ENCODE measurements around the gene VTN. TPM values are rescaled to one million over a fixed set of nuclear protein-coding genes. Genes with fewer than 3 reads are reported as not detected.

VTN gene
- total and polyA plus RNA-seq, 2 experiments from 2014 or later = 0.16 TPM; not detected in 1

DNA sequence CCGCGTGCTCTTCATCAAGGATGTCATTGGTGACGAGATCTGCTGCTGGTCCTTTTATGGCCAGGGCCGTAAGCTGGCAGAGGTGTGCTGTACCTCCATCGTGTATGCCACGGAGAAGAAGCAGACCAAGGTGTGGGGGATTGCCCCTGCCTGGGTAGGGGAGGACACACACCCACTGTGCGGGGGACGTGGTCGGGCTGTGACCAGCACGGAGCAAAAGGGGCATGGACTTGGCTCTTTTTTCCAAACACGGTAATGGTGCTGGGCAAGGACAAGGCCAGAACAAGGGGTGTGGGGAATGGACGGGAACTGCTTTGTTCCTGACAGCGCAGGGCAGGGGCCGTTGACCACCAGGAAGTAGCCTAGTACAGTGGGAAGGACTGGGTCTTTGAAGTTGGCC, 27.8 kb downstream of the VTN start:
- Histone ChIP-seq H4K20me1 (replicated peaks; ENCODE audit: insufficient read depth) (peaks cover 8% of the 10 kb centered on the region; the same call in 1 of the 2 replicates), H3K4me3 (no peak overlapping the region), H3K4me2 (no peak overlapping the region), H3K79me2 (replicated peaks; ENCODE audit: insufficient read depth) (peaks cover 12% of the 10 kb centered on the region), H3K9me2 (ENCODE audit: insufficient read depth) (no peaks in the 10 kb centered on the region), H3F3A (replicated peaks; ENCODE audit: low read depth) (no peaks in the 10 kb centered on the region), H2AFZ (no peak overlapping the region), H3K27me3 (ENCODE audit: insufficient read depth) (no peaks in the 10 kb centered on the region), H3K36me3 (ENCODE audit: insufficient read depth) (peaks cover 10% of the 10 kb centered on the region), H3K27ac (ENCODE audit: low read depth) (no peak overlapping the region), H3K4me1 (ENCODE audit: insufficient read depth) (no peaks in the 10 kb centered on the region; the same call in 1 of the 2 replicates)
- H3K27ac Mint-ChIP-seq = no peak overlapping the region
- no peak for ATAC-seq
- H3K4me1 Mint-ChIP-seq = peaks cover 16% of the 10 kb centered on the region
- DNase-seq (ENCODE audit: low spot score) = no peak
- no peak overlapping the region for H3K4me3 Mint-ChIP-seq
- no peaks in the 10 kb centered on the region for H3K9me3 Mint-ChIP-seq
- TF ChIP-seq, protein P1, sequence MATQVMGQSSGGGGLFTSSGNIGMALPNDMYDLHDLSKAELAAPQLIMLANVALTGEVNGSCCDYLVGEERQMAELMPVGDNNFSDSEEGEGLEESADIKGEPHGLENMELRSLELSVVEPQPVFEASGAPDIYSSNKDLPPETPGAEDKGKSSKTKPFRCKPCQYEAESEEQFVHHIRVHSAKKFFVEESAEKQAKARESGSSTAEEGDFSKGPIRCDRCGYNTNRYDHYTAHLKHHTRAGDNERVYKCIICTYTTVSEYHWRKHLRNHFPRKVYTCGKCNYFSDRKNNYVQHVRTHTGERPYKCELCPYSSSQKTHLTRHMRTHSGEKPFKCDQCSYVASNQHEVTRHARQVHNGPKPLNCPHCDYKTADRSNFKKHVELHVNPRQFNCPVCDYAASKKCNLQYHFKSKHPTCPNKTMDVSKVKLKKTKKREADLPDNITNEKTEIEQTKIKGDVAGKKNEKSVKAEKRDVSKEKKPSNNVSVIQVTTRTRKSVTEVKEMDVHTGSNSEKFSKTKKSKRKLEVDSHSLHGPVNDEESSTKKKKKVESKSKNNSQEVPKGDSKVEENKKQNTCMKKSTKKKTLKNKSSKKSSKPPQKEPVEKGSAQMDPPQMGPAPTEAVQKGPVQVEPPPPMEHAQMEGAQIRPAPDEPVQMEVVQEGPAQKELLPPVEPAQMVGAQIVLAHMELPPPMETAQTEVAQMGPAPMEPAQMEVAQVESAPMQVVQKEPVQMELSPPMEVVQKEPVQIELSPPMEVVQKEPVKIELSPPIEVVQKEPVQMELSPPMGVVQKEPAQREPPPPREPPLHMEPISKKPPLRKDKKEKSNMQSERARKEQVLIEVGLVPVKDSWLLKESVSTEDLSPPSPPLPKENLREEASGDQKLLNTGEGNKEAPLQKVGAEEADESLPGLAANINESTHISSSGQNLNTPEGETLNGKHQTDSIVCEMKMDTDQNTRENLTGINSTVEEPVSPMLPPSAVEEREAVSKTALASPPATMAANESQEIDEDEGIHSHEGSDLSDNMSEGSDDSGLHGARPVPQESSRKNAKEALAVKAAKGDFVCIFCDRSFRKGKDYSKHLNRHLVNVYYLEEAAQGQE (IDR thresholded peaks at IDR 0.05; ENCODE audit: unreplicated experiment) = no peak
- TF ChIP-seq, protein P2, sequence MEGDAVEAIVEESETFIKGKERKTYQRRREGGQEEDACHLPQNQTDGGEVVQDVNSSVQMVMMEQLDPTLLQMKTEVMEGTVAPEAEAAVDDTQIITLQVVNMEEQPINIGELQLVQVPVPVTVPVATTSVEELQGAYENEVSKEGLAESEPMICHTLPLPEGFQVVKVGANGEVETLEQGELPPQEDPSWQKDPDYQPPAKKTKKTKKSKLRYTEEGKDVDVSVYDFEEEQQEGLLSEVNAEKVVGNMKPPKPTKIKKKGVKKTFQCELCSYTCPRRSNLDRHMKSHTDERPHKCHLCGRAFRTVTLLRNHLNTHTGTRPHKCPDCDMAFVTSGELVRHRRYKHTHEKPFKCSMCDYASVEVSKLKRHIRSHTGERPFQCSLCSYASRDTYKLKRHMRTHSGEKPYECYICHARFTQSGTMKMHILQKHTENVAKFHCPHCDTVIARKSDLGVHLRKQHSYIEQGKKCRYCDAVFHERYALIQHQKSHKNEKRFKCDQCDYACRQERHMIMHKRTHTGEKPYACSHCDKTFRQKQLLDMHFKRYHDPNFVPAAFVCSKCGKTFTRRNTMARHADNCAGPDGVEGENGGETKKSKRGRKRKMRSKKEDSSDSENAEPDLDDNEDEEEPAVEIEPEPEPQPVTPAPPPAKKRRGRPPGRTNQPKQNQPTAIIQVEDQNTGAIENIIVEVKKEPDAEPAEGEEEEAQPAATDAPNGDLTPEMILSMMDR (conservative IDR thresholded peaks at IDR 0.05; ENCODE audit: low read depth in 2 of 2) = no peak
- TF ChIP-seq ZNF331 (CRISPR knock-in tag; IDR thresholded peaks at IDR 0.05; ENCODE audit: low read depth) = no peak
- no peak for TF ChIP-seq POLR2AphosphoS5 (IDR thresholded peaks at IDR 0.05; ENCODE audit: low read depth)
- no peak for TF ChIP-seq CREB1 (CRISPR knock-in tag; IDR thresholded peaks at IDR 0.05; ENCODE audit: low read depth)
- TF ChIP-seq, protein P3, sequence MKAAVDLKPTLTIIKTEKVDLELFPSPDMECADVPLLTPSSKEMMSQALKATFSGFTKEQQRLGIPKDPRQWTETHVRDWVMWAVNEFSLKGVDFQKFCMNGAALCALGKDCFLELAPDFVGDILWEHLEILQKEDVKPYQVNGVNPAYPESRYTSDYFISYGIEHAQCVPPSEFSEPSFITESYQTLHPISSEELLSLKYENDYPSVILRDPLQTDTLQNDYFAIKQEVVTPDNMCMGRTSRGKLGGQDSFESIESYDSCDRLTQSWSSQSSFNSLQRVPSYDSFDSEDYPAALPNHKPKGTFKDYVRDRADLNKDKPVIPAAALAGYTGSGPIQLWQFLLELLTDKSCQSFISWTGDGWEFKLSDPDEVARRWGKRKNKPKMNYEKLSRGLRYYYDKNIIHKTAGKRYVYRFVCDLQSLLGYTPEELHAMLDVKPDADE (IDR thresholded peaks at IDR 0.05) = no peak
- TF ChIP-seq NANOG (IDR thresholded peaks at IDR 0.05; ENCODE audit: borderline replicate concordance) = no peak
- TF ChIP-seq, protein P4, sequence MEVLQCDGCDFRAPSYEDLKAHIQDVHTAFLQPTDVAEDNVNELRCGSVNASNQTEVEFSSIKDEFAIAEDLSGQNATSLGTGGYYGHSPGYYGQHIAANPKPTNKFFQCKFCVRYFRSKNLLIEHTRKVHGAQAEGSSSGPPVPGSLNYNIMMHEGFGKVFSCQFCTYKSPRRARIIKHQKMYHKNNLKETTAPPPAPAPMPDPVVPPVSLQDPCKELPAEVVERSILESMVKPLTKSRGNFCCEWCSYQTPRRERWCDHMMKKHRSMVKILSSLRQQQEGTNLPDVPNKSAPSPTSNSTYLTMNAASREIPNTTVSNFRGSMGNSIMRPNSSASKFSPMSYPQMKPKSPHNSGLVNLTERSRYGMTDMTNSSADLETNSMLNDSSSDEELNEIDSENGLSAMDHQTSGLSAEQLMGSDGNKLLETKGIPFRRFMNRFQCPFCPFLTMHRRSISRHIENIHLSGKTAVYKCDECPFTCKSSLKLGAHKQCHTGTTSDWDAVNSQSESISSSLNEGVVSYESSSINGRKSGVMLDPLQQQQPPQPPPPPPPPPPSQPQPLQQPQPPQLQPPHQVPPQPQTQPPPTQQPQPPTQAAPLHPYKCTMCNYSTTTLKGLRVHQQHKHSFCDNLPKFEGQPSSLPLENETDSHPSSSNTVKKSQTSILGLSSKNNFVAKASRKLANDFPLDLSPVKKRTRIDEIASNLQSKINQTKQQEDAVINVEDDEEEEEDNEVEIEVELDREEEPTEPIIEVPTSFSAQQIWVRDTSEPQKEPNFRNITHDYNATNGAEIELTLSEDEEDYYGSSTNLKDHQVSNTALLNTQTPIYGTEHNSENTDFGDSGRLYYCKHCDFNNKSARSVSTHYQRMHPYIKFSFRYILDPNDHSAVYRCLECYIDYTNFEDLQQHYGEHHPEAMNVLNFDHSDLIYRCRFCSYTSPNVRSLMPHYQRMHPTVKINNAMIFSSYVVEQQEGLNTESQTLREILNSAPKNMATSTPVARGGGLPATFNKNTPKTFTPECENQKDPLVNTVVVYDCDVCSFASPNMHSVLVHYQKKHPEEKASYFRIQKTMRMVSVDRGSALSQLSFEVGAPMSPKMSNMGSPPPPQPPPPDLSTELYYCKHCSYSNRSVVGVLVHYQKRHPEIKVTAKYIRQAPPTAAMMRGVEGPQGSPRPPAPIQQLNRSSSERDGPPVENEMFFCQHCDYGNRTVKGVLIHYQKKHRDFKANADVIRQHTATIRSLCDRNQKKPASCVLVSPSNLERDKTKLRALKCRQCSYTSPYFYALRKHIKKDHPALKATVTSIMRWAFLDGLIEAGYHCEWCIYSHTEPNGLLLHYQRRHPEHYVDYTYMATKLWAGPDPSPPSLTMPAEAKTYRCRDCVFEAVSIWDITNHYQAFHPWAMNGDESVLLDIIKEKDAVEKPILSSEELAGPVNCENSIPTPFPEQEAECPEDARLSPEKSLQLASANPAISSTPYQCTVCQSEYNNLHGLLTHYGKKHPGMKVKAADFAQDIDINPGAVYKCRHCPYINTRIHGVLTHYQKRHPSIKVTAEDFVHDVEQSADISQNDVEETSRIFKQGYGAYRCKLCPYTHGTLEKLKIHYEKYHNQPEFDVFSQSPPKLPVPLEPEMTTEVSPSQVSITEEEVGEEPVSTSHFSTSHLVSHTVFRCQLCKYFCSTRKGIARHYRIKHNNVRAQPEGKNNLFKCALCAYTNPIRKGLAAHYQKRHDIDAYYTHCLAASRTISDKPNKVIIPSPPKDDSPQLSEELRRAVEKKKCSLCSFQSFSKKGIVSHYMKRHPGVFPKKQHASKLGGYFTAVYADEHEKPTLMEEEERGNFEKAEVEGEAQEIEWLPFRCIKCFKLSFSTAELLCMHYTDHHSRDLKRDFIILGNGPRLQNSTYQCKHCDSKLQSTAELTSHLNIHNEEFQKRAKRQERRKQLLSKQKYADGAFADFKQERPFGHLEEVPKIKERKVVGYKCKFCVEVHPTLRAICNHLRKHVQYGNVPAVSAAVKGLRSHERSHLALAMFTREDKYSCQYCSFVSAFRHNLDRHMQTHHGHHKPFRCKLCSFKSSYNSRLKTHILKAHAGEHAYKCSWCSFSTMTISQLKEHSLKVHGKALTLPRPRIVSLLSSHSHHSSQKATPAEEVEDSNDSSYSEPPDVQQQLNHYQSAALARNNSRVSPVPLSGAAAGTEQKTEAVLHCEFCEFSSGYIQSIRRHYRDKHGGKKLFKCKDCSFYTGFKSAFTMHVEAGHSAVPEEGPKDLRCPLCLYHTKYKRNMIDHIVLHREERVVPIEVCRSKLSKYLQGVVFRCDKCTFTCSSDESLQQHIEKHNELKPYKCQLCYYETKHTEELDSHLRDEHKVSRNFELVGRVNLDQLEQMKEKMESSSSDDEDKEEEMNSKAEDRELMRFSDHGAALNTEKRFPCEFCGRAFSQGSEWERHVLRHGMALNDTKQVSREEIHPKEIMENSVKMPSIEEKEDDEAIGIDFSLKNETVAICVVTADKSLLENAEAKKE (CRISPR knock-in tag; IDR thresholded peaks at IDR 0.05) = no peak
- TF ChIP-seq EZH2phosphoT487 (IDR thresholded peaks at IDR 0.05; ENCODE audit: unreplicated experiment) = no peak
- TF ChIP-seq EZH2 (IDR thresholded peaks at IDR 0.05; ENCODE audit: low read depth, unreplicated experiment) = no peak
- no peak for TF ChIP-seq STAT1 (IDR thresholded peaks at IDR 0.05; ENCODE audit: unreplicated experiment)
- TF ChIP-seq JUNB (IDR thresholded peaks at IDR 0.05; ENCODE audit: unreplicated experiment) = no peak
- peaks cover 4% of the 10 kb centered on the region for H3K27me3 Mint-ChIP-seq (ENCODE audit: insufficient read depth, low read depth, poor library complexity)
- peaks cover 34% of the 10 kb centered on the region for H3K36me3 Mint-ChIP-seq (ENCODE audit: low read depth)

Data from GM23338 (cell line).